Uterus (tissue), 4 donors: ENCODE results near the gene NPHP1. TPM values are rescaled to one million over a fixed set of nuclear protein-coding genes. Genes with fewer than 3 reads are reported as not detected.
"Not testable (repeated sequence)": the region's sequence is repeated elsewhere in the genome, so short reads cannot be mapped to it uniquely, and the experiment has no call there.

ENCODE experiments used
- DNase-seq, 2 donors: peaks; one replicate each; pipeline ENCODE4 v3.0.0-alpha.2; 2019 to 2020
- H3K27ac ChIP-seq, 2 donors: fragments of 200-600 bp; sonication (generic); 1 replicate in 1 of 2; 2 replicates in 1 of 2; pipeline ENCODE4 v1.5.1; 2016 to 2018
- H3K27me3 ChIP-seq, 2 donors: fragments of 200-600 bp; sonication (generic); one replicate each; pipeline ENCODE4 v1.5.1; 2018 to 2019; ENCODE audit warnings: control low read depth in 1 of 2
- H3K36me3 ChIP-seq, 2 donors: fragments of 200-600 bp; sonication (generic); one replicate each; pipeline ENCODE4 v1.5.1; 2019; ENCODE audit warnings: control low read depth in 1 of 2
- H3K4me1 ChIP-seq, 2 donors: fragments of 200-600 bp; sonication (generic); one replicate each; pipeline ENCODE4 v1.5.1; 2018 to 2019; ENCODE audit warnings: control low read depth in 1 of 2
- H3K4me3 ChIP-seq, 2 donors: fragments of 200-600 bp; sonication (generic); 1 replicate in 1 of 2; 2 replicates in 1 of 2; pipeline ENCODE4 v1.5.1; 2018 to 2019; ENCODE audit warnings: mild to moderate bottlenecking in 1 of 2
- H3K9me3 ChIP-seq, 2 donors: fragments of 200-600 bp; sonication (generic); one replicate each; pipeline ENCODE4 v1.5.1; 2019; ENCODE audit warnings: control low read depth in 1 of 2
- CTCF ChIP-seq, 4 experiments: fragments of 200-600 bp in 2 of 4; fragments of 450-650 bp in 2 of 4; sonication (generic) in 2 of 4; IDR thresholded peaks; one replicate each; pipeline ENCODE4 v1.5.1; 2016 to 2019; ENCODE audit warnings: antibody characterized with exemption in 4 of 4, mild to moderate bottlenecking in 2 of 4, moderate library complexity in 1 of 4
- POLR2A ChIP-seq, 2 donors: fragments of 450-650 bp; IDR thresholded peaks; one replicate each; pipeline ENCODE4 v1.6.1; 2016; ENCODE audit warnings: antibody characterized with exemption in 2 of 2, mild to moderate bottlenecking in 1 of 2, moderate library complexity in 1 of 2
- intact Hi-C: fragments of 100-400 bp; cut with DNase I; formaldehyde crosslinking; loops from one replicate; pipeline ENCODE4 v1.15.1; 2023; ENCODE audit warnings: low total_unique reads
- total RNA-seq, 4 donors: library from RNA; depleted of rRNA in 3 of 4; stranded (reverse); fragments of >200 nt in 3 of 4; gene quantifications; one replicate each; pipeline versions ENCODE4 v1.1.0 to v1.2.4, GENCODE V29; 2014 to 2023
- donor health status: DM: yes; HTN: yes; CAD: no.

Gene NPHP1
- total RNA-seq = 10 to 100 TPM in 2 of 4 donors, 1 to 10 TPM in 2; 9.4 to 35.6 (median 17.2) TPM

GRCh38 chr2:110204408-110205385 is at the start of gene NPHP1:
NPHP1 (minus strand) TSS chr2:110205013; CDS start chr2:110204968, 45 bp downstream.
- intact Hi-C loops = no loop called here

DNA sequence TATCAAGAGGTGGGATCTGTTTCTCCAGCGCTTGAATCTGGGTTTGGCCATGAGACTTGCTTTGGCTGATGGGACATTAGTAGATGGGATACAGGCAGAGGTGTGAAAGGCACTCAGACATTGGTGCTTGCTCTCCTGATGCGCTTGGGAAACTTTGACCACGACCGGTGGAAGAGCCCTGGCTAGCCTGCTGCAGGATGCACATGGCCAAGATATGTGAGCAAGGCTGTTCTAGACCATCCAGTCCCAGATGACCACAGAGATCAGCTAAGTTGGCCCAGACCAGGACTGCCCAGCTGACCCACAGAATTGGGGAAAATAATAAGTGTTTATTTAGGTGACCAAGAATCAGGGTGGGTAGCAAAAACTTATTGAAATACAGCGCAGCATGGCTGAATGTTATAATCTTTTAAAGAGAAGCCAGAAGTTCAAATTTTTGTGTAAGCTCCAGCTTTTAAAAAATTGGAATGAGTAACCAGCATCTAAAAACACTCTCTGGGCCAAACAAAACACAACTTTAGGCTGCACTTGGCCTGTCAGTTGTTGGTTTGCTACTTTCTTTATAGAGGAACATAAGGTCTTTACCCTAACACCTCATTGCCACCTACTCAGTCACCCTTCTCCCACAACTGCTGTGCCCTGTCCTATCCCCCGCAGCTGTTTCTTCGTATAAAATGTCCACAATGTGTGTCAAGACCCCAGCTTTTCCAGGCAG is 43.4 kb upstream of the NPHP1 start:
- H3K4me1 ChIP-seq, H3K36me3 ChIP-seq, H3K9me3 ChIP-seq, DNase-seq, H3K27me3 ChIP-seq, H3K4me3 ChIP-seq, intact Hi-C loops, H3K27ac ChIP-seq: not testable (repeated sequence)

More at GRCh38 chr2:110204408-110205385, at the start of gene NPHP1:
- no peaks in the 10 kb centered on the region for H3K4me1 ChIP-seq
- peak within 1 kb of the TSS; percentile 37 to 69 for H3K27ac ChIP-seq
- peak within 1 kb of the TSS; percentile 61 to 78 for H3K4me3 ChIP-seq
- DNase-seq = peak; percentile 84 to 90
- H3K9me3 ChIP-seq = no peaks in the 10 kb centered on the region
- no peaks in the 10 kb centered on the region for H3K36me3 ChIP-seq
- TF ChIP-seq CTCF (IDR thresholded peaks at IDR 0.05) (no peak), POLR2A (IDR thresholded peaks at IDR 0.05) (peak in 1 of 2 donors; percentile 35)
- no peaks in the 10 kb centered on the region for H3K27me3 ChIP-seq

DNA sequence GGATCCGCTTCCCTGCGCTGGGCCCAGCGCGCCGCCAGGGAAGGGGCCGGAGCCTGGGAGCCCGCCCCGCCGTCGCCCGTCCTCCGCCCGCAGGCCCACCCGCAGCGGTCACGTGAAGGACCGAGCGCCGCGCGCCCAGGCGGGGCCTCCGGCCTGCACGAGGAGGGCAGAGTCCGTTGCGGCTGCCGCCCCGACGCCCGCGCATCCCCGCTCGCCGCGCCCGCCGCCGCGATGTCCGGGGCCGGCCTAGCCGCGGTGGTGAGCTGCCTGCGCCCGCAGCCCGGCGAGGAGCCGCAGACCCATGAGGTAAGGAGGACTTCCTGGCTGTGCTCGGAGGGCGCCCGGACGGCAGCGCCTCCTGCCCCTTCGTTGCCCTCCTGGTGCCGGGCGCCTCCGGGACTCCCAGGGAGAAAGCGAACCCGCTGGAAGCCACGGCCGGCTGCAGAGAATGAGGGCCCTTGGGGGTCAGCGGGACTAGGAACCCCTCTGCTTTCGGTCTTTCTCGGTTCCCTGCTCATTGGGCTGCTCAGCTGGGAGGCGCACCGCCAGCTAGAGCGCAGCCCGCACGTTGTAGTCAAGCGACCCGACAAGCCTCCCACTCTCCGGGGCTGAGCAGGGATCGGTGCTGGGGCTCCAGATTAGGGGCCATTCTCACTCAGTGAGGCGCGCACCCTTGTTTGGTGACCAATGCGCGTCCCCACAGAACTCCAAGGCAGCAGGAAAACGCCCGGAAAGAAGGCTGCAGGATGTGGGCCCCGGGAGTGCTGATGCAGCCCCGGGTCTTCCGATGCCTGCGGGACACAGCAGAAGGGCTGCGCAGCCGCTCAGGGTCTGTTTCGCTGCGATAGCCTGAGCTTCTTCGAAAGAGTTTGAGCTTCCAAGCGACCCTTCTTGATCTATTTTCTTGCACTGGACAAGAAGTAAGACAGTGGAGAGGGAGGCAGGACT is 40.9 kb upstream of the NPHP1 start:
- H3K4me1 ChIP-seq, H3K27ac ChIP-seq, DNase-seq, H3K9me3 ChIP-seq, H3K36me3 ChIP-seq, intact Hi-C loops, H3K27me3 ChIP-seq, H3K4me3 ChIP-seq: not testable (repeated sequence)

GRCh38 chr2:110243283-110243682 is 38.5 kb upstream of the NPHP1 start:
- intact Hi-C loops, H3K4me1 ChIP-seq, H3K27me3 ChIP-seq, H3K27ac ChIP-seq, DNase-seq, H3K36me3 ChIP-seq, H3K4me3 ChIP-seq, H3K9me3 ChIP-seq: not testable (repeated sequence)

- intact Hi-C loops, DNase-seq: not testable (repeated sequence)
Observed at GRCh38 chr2:110234514-110234913, 29.7 kb upstream of the NPHP1 start.

GRCh38 chr2:110229886-110230285 is 25.1 kb upstream of the NPHP1 start:
- intact Hi-C loops, H3K27ac ChIP-seq: not testable (repeated sequence)

More at GRCh38 chr2:110234514-110234913, 29.7 kb upstream of the NPHP1 start:
- H3K4me3 ChIP-seq, H3K9me3 ChIP-seq, H3K36me3 ChIP-seq, H3K4me1 ChIP-seq, H3K27me3 ChIP-seq, H3K27ac ChIP-seq: not testable (repeated sequence)

DNA sequence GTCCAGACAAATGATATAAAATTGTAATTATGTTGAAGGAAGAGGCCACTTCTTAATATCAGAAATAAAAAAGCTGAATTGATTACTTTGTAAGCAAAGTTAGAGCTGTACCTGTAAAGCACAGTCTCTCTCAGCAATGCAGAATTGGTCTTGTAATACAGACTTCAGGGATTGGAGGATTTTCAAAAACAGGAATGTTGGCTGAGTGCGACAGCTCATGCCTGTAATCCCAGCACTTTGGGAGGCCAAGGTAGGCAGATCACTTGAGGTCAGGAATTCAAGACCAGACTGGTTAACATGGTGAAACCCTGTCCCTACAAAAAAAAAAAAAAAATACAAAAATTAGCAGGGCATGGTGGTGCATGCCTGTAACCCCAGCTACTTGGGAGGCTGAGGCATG is 17.8 kb upstream of the NPHP1 start:
- intact Hi-C loops, DNase-seq, H3K27me3 ChIP-seq: not testable (repeated sequence)

More at GRCh38 chr2:110229886-110230285, 25.1 kb upstream of the NPHP1 start:
- H3K27me3 ChIP-seq, H3K4me1 ChIP-seq, DNase-seq, H3K9me3 ChIP-seq, H3K36me3 ChIP-seq, H3K4me3 ChIP-seq: not testable (repeated sequence)

More for the DNA sequence above, 17.8 kb upstream of the NPHP1 start:
- not testable (repeated sequence) for H3K36me3 ChIP-seq, H3K4me3 ChIP-seq, H3K9me3 ChIP-seq, H3K27ac ChIP-seq, H3K4me1 ChIP-seq
